CD4-positive, CD25-positive, alpha-beta regulatory T cell (primary cell): ENCODE data around the gene RASL12. TPM values are rescaled to one million over a fixed set of nuclear protein-coding genes. Genes with fewer than 3 reads are reported as not detected.
A peak's percentile ranks its signal among the peaks of the same experiment; 100 is the strongest.

Experiments used
- ATAC-seq, 2 donors: fragments of 150-1000 bp; cut with Tn5 transposase; one replicate each; pipeline ENCODE4 v1.10.0; 2021; ENCODE audit warnings: low read depth in 2 of 2, moderate number of reproducible peaks in 2 of 2, moderate library complexity in 1 of 2
- DNase-seq, 3 donors: peaks; one replicate each; pipeline versions ENCODE4 v3.0.0 to v3.0.0-alpha.2; 2012 to 2022; ENCODE audit warnings: mixed read lengths in 1 of 3
- H3K27ac ChIP-seq: one replicate; pipeline ENCODE4 v1.7.0; 2013; ENCODE audit warnings: mild to moderate bottlenecking, low read length; ENCODE audit not compliant: insufficient read depth, poor library complexity, severe bottlenecking
- H3K27me3 ChIP-seq: one replicate; pipeline ENCODE4 v1.7.0; 2013; ENCODE audit warnings: low read length; ENCODE audit not compliant: control insufficient read depth, insufficient read depth
- H3K36me3 ChIP-seq: one replicate; pipeline ENCODE4 v1.7.0; 2013; ENCODE audit warnings: mild to moderate bottlenecking, low read length, moderate library complexity; ENCODE audit not compliant: control insufficient read depth, insufficient read depth
- H3K4me1 ChIP-seq: 2 replicates; pipeline ENCODE4 v1.7.0; 2013; ENCODE audit warnings: mild to moderate bottlenecking, low read length; ENCODE audit not compliant: insufficient read depth, control insufficient read depth, poor library complexity, severe bottlenecking
- H3K4me3 ChIP-seq: one replicate; pipeline ENCODE4 v1.7.0; 2013; ENCODE audit warnings: low read depth, mild to moderate bottlenecking, low read length, moderate library complexity
- H3K9me3 ChIP-seq, 2 experiments: 1 replicate in 1 of 2; 2 replicates in 1 of 2; pipeline ENCODE4 v1.7.0; 2013; ENCODE audit warnings: low read length in 2 of 2, mild to moderate bottlenecking in 1 of 2, moderate library complexity in 1 of 2; ENCODE audit not compliant: control insufficient read depth in 2 of 2
- H3K27ac Mint-ChIP-seq, 3 donors: one replicate each; pipeline ENCODE4 v1.8.0; 2020 to 2022; ENCODE audit warnings: mild to moderate bottlenecking in 3 of 3, mixed read lengths in 3 of 3, moderate library complexity in 2 of 3
- H3K27me3 Mint-ChIP-seq: one replicate; pipeline ENCODE4 v1.8.0; 2022; ENCODE audit warnings: mild to moderate bottlenecking, mixed read lengths
- H3K36me3 Mint-ChIP-seq: one replicate; pipeline ENCODE4 v1.8.0; 2020; ENCODE audit warnings: mixed read lengths
- H3K4me1 Mint-ChIP-seq, 4 donors: one replicate each; pipeline ENCODE4 v1.8.0; 2020 to 2022; ENCODE audit warnings: mixed read lengths in 4 of 4, mild to moderate bottlenecking in 1 of 4
- H3K4me3 Mint-ChIP-seq, 4 donors: one replicate each; pipeline ENCODE4 v1.8.0; 2020 to 2022; ENCODE audit warnings: mild to moderate bottlenecking in 4 of 4, mixed read lengths in 4 of 4, moderate library complexity in 3 of 4
- H3K9me3 Mint-ChIP-seq, 7 donors: one replicate each; pipeline ENCODE4 v1.8.0; 2020 to 2022; ENCODE audit warnings: mixed read lengths in 7 of 7, mild to moderate bottlenecking in 3 of 7, moderate library complexity in 2 of 7
- polyA plus RNA-seq, 4 donors: library from polyadenylated mRNA; unstranded; fragments of 300-500 nt; fragmentation: Illumina TruSeq; gene quantifications; one replicate each; pipeline ENCODE4 v1.2.3, GENCODE V29; 2021
- total RNA-seq: library from RNA; stranded (reverse); gene quantifications from one replicate; pipeline ENCODE4 v1.2.3, GENCODE V29; 2022

The RASL12 gene
- total and polyA plus RNA-seq, 5 donors from 2014 or later, result not detected

GRCh38 chr15:65034719-65035118 lies 33.1 kb downstream of the RASL12 start:
- no peak overlapping the region for H3K4me3 ChIP-seq
- no peak for DNase-seq
- no peak overlapping the region for H3K27ac Mint-ChIP-seq
- peaks cover 42% of the 10 kb centered on the region for H3K27me3 Mint-ChIP-seq
- ATAC-seq, result no peak
- no peaks in the 10 kb centered on the region for H3K9me3 ChIP-seq
- H3K27me3 ChIP-seq, result peaks cover 14% of the 10 kb centered on the region
- H3K27ac ChIP-seq, result no peak overlapping the region
- no peaks in the 10 kb centered on the region for H3K9me3 Mint-ChIP-seq
- H3K4me3 Mint-ChIP-seq, result no peak overlapping the region
- no peaks in the 10 kb centered on the region for H3K36me3 Mint-ChIP-seq
- no peaks in the 10 kb centered on the region for H3K36me3 ChIP-seq
- peaks cover 0 to 18% (median 4%) of the 10 kb centered on the region in 4 donors for H3K4me1 Mint-ChIP-seq
- H3K4me1 ChIP-seq, result peaks cover 8% of the 10 kb centered on the region

DNA sequence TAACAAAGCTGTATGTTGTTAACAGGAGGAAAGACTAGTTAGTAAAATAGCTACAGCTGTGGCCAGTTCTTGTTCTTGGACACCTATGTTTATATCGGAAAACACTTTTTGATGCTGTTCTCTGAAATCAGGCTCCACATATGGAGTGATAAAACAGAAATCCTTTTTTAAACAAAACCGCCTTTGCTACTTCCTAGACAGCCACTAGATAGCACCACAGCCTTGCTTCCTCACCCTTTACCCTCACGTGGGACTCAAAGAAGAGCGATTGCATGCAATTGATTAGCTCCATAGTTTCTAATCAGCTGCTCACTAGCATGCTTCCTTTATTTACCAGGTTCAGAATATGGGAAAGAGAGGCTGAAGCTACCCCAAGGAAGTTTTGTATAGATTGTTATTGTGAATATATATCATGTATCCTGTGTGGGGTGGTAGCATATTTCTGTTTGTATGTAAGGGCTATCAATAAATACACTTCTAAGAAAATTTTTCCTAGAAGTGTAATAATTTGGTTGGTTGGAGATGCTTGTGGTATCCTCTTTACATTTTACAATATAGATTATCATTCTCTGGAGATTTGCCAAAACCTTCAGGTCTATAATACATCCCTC lies 34.0 kb downstream of the RASL12 start:
- DNase-seq, result peak in 2 of 3 donors; percentile 33 to 66
- peak overlapping the region in 1 of 4 donors; percentile 3 for H3K4me3 Mint-ChIP-seq
- Histone ChIP-seq H3K4me1 (peaks cover 10% of the 10 kb centered on the region), H3K9me3 (no peaks in the 10 kb centered on the region), H3K27me3 (peaks cover 10% of the 10 kb centered on the region), H3K4me3 (no peak overlapping the region), H3K36me3 (no peaks in the 10 kb centered on the region), H3K27ac (no peak overlapping the region)
- no peaks in the 10 kb centered on the region for H3K9me3 Mint-ChIP-seq
- H3K36me3 Mint-ChIP-seq, result no peaks in the 10 kb centered on the region
- H3K27me3 Mint-ChIP-seq, result peaks cover 42% of the 10 kb centered on the region
- H3K4me1 Mint-ChIP-seq, result peaks cover 0 to 20% (median 4%) of the 10 kb centered on the region in 4 donors
- no peak overlapping the region for H3K27ac Mint-ChIP-seq
- ATAC-seq, result no peak

DNA sequence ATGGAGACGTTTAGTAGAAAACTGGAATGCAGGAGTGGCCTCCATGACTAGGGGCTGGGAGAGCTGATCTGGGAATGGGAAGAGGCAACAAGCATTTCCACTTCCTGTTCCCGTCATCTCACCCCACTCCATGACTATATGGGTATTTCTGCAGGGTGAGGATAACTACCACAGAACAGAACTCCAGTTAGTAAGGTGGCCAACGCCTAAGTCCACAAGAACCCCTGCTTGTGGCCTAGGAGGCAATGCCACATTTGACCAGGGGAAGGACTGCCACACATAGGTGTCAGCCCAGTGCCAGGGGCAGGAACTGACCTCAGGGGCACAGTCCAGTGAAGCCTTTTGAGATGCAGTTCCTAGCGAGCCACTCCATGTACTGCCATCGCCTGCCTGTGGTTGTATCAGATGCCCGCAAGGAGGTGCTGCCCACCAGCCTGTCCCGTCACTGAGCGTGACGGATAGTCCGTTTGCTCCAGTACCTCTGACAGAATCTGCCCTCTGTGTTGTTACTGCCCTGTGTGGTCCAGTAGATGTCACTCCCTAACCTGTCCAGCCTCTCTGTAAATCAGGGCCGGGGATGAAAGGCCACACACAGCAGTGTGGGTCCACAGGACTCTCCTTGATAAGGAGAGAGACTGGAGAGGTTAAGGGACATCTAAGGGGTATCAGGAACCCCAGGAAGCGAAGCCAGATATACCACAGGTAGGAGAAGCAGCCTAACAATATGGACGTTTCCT lies 34.8 kb downstream of the RASL12 start:
- Mint-ChIP-seq H3K4me3 (peak overlapping the region in 2 of 4 donors; percentile 3 to 36), H3K27me3 (peaks cover 41% of the 10 kb centered on the region), H3K36me3 (no peaks in the 10 kb centered on the region), H3K4me1 (peaks cover 0 to 28% (median 10%) of the 10 kb centered on the region in 4 donors), H3K27ac (peak overlapping the region in 1 of 3 donors; percentile 49), H3K9me3 (no peaks in the 10 kb centered on the region)
- Histone ChIP-seq H3K27ac (no peak overlapping the region), H3K27me3 (peaks cover 10% of the 10 kb centered on the region), H3K36me3 (no peaks in the 10 kb centered on the region), H3K9me3 (no peaks in the 10 kb centered on the region), H3K4me1 (peaks cover 18% of the 10 kb centered on the region), H3K4me3 (no peak overlapping the region)
- ATAC-seq (peak; percentile 35 to 39), DNase-seq (peak; percentile 19 to 60 (median 34))

GRCh38 chr15:65029736-65030208 lies 38.0 kb downstream of the RASL12 start:
- no peak for ATAC-seq
- no peaks in the 10 kb centered on the region for H3K9me3 ChIP-seq
- Mint-ChIP-seq H3K27ac (no peak overlapping the region), H3K27me3 (peaks cover 34% of the 10 kb centered on the region), H3K4me3 (peak overlapping the region; percentile 67 to 85 (median 80)), H3K9me3 (no peaks in the 10 kb centered on the region), H3K36me3 (peaks cover 14% of the 10 kb centered on the region), H3K4me1 (peaks cover 5 to 43% (median 18%) of the 10 kb centered on the region in 4 donors)
- H3K36me3 ChIP-seq, result peaks cover 9% of the 10 kb centered on the region
- H3K4me1 ChIP-seq, result peaks cover 23% of the 10 kb centered on the region
- peaks cover 10% of the 10 kb centered on the region for H3K27me3 ChIP-seq
- no peak overlapping the region for H3K4me3 ChIP-seq
- H3K27ac ChIP-seq, result no peak overlapping the region
- DNase-seq, result no peak

- Histone ChIP-seq H3K4me3 (peak within 1 kb of the TSS; percentile 87), H3K4me1 (peaks cover 23% of the 10 kb centered on the region), H3K27ac (peak within 1 kb of the TSS; percentile 60), H3K36me3 (peaks cover 9% of the 10 kb centered on the region), H3K27me3 (peaks cover 9% of the 10 kb centered on the region), H3K9me3 (no peaks in the 10 kb centered on the region)
- H3K27me3 Mint-ChIP-seq, result peaks cover 30% of the 10 kb centered on the region
- H3K27ac Mint-ChIP-seq, result peak within 1 kb of the TSS in 2 of 3 donors; percentile 76 to 89
- DNase-seq (peak; percentile 86 to 89 (median 89)), ATAC-seq (peak; percentile 88 to 93)
- H3K36me3 Mint-ChIP-seq, result peaks cover 18% of the 10 kb centered on the region
- peaks cover 5 to 46% (median 19%) of the 10 kb centered on the region in 4 donors for H3K4me1 Mint-ChIP-seq
- H3K9me3 Mint-ChIP-seq, result no peaks in the 10 kb centered on the region
- peak within 1 kb of the TSS; percentile 82 to 97 (median 96) for H3K4me3 Mint-ChIP-seq
Observed at GRCh38 chr15:65028921-65029735, 38.7 kb downstream of the RASL12 start, which contains the start of gene MTFMT. MTFMT (minus strand) TSS chr15:65029639; CDS start chr15:65029613, 26 bp downstream.

GRCh38 chr15:65028338-65028737 lies 39.5 kb downstream of the RASL12 start:
- H3K36me3 Mint-ChIP-seq, result peaks cover 18% of the 10 kb centered on the region
- peaks cover 5 to 40% (median 17%) of the 10 kb centered on the region in 4 donors for H3K4me1 Mint-ChIP-seq
- ATAC-seq (no peak), DNase-seq (peak in 1 of 3 donors; percentile 27)
- no peak overlapping the region for H3K27ac ChIP-seq
- H3K27ac Mint-ChIP-seq, result peak overlapping the region in 2 of 3 donors; percentile 76 to 89
- H3K4me3 Mint-ChIP-seq, result peak overlapping the region; percentile 82 to 97 (median 96)
- no peaks in the 10 kb centered on the region for H3K9me3 Mint-ChIP-seq
- H3K4me3 ChIP-seq, result peak overlapping the region; percentile 87
- peaks cover 23% of the 10 kb centered on the region for H3K27me3 Mint-ChIP-seq
- peaks cover 8% of the 10 kb centered on the region for H3K27me3 ChIP-seq
- peaks cover 20% of the 10 kb centered on the region for H3K4me1 ChIP-seq
- no peaks in the 10 kb centered on the region for H3K9me3 ChIP-seq
- H3K36me3 ChIP-seq, result peaks cover 9% of the 10 kb centered on the region

DNA sequence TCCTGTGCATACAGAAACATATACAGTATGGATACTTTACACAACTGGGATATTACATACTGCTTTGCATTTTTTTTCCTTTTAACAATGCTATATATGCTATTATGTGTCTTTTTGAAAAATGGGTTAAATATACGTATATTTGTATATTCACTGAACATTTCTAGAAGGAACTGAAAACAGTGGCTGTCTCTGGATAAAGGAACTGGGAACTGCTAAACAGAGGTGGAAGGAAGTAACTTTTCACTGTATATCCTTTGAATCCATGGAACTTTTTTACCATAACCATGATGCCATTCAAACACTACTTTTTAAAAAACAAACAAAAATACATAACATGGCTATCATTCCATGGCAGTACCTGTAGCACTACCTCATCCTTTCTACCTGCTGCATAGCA lies 40.2 kb downstream of the RASL12 start:
- H3K4me1 ChIP-seq, result peaks cover 15% of the 10 kb centered on the region
- no peaks in the 10 kb centered on the region for H3K9me3 Mint-ChIP-seq
- peaks cover 6% of the 10 kb centered on the region for H3K27me3 ChIP-seq
- peaks cover 22% of the 10 kb centered on the region for H3K27me3 Mint-ChIP-seq
- ATAC-seq, result no peak
- no peaks in the 10 kb centered on the region for H3K9me3 ChIP-seq
- peaks cover 5 to 36% (median 17%) of the 10 kb centered on the region in 4 donors for H3K4me1 Mint-ChIP-seq
- no peak overlapping the region for H3K27ac ChIP-seq
- H3K36me3 ChIP-seq, result peaks cover 9% of the 10 kb centered on the region
- H3K4me3 ChIP-seq, result peak overlapping the region; percentile 87
- DNase-seq, result no peak
- peaks cover 22% of the 10 kb centered on the region for H3K36me3 Mint-ChIP-seq
- no peak overlapping the region for H3K27ac Mint-ChIP-seq
- peak overlapping the region; percentile 82 to 97 (median 96) for H3K4me3 Mint-ChIP-seq
